H9 (cell line): ENCODE measurements around the gene E4F1. TPM values are rescaled to one million over a fixed set of nuclear protein-coding genes. Genes with fewer than 3 reads are reported as not detected.

Source experiments
- DNase-seq: peaks from one replicate; pipeline ENCODE4 v3.0.0-alpha.2; 2017
- H2AFZ ChIP-seq: one replicate; pipeline ENCODE4 v1.6.1; 2013; ENCODE audit warnings: mild to moderate bottlenecking, low read length, control low read depth, moderate library complexity
- H2AK5ac ChIP-seq: 2 replicates; pipeline ENCODE4 v1.6.1; 2013; ENCODE audit warnings: low read length, control low read depth, mixed read lengths; ENCODE audit not compliant: insufficient read length
- H2BK120ac ChIP-seq: one replicate; pipeline ENCODE4 v1.6.1; 2013; ENCODE audit warnings: low read depth, mild to moderate bottlenecking, low read length, control low read depth, inconsistent platforms; ENCODE audit not compliant: poor library complexity, severe bottlenecking
- H2BK12ac ChIP-seq: 2 replicates; pipeline ENCODE4 v1.6.1; 2013; ENCODE audit warnings: low read length, control low read depth, mixed read lengths, low read depth; ENCODE audit not compliant: insufficient read length
- H2BK15ac ChIP-seq: 2 replicates; pipeline ENCODE4 v1.6.1; 2013; ENCODE audit warnings: low read depth, low read length, control low read depth
- H2BK20ac ChIP-seq: one replicate; pipeline ENCODE4 v1.6.1; 2013; ENCODE audit warnings: low read depth, mild to moderate bottlenecking, low read length, control low read depth, inconsistent platforms; ENCODE audit not compliant: poor library complexity, severe bottlenecking
- H2BK5ac ChIP-seq: 2 replicates; pipeline ENCODE4 v1.6.1; 2013; ENCODE audit warnings: low read length, control low read depth, mixed read lengths; ENCODE audit not compliant: insufficient read length
- H3K14ac ChIP-seq: 2 replicates; pipeline ENCODE4 v1.6.1; 2013; ENCODE audit warnings: low read length, control low read depth; ENCODE audit not compliant: insufficient read depth
- H3K18ac ChIP-seq: 2 replicates; pipeline ENCODE4 v1.6.1; 2013; ENCODE audit warnings: low read depth, mild to moderate bottlenecking, mixed read lengths, low read length, control low read depth; ENCODE audit not compliant: insufficient read length
- H3K23ac ChIP-seq: 2 replicates; pipeline ENCODE4 v1.6.1; 2013; ENCODE audit warnings: low read length, control low read depth, mixed read lengths, low read depth; ENCODE audit not compliant: insufficient read length
- H3K23me2 ChIP-seq: 2 replicates; pipeline ENCODE4 v1.6.1; 2013; ENCODE audit warnings: low read depth, mild to moderate bottlenecking, mixed read lengths, low read length, control low read depth; ENCODE audit not compliant: insufficient read length, poor library complexity, severe bottlenecking
- H3K27ac ChIP-seq: 2 replicates; pipeline ENCODE4 v1.5.1; 2013; ENCODE audit warnings: low read length, control low read depth, mixed read lengths, low read depth; ENCODE audit not compliant: insufficient read length
- H3K27me3 ChIP-seq: 2 replicates; pipeline ENCODE4 v1.6.1; 2013; ENCODE audit warnings: low read length, control low read depth, inconsistent platforms; ENCODE audit not compliant: insufficient read depth
- H3K4ac ChIP-seq: 2 replicates; pipeline ENCODE4 v1.6.1; 2013; ENCODE audit warnings: low read depth, mild to moderate bottlenecking, control low read depth, inconsistent platforms, low read length, moderate library complexity
- H3K4me1 ChIP-seq: 2 replicates; pipeline ENCODE4 v1.6.1; 2013; ENCODE audit warnings: low read length, control low read depth, inconsistent platforms; ENCODE audit not compliant: insufficient read depth
- H3K4me2 ChIP-seq: 2 replicates; pipeline ENCODE4 v1.6.1; 2013; ENCODE audit warnings: low read length, control low read depth, mixed read lengths; ENCODE audit not compliant: insufficient read length, insufficient read depth
- H3K56ac ChIP-seq: 2 replicates; pipeline ENCODE4 v1.6.1; 2013; ENCODE audit warnings: low read depth, mild to moderate bottlenecking, mixed read lengths, low read length, control low read depth; ENCODE audit not compliant: insufficient read length
- H3K79me1 ChIP-seq: 2 replicates; pipeline ENCODE4 v1.6.1; 2013; ENCODE audit warnings: low read depth, mild to moderate bottlenecking, moderate library complexity, low read length, control low read depth, inconsistent platforms; ENCODE audit not compliant: insufficient read depth, poor library complexity, severe bottlenecking
- H3K79me2 ChIP-seq: 2 replicates; pipeline ENCODE4 v1.6.1; 2013; ENCODE audit warnings: low read length, control low read depth, inconsistent platforms; ENCODE audit not compliant: insufficient read depth
- H3K9ac ChIP-seq: 2 replicates; pipeline ENCODE4 v1.6.1; 2013; ENCODE audit warnings: low read length, control low read depth, mixed read lengths; ENCODE audit not compliant: insufficient read length; ENCODE audit errors: extremely low read depth
- H3K9me3 ChIP-seq: one replicate; pipeline ENCODE4 v1.6.1; 2013; ENCODE audit warnings: low read depth, low read length, inconsistent platforms; ENCODE audit not compliant: control insufficient read depth
- H3T11ph ChIP-seq: one replicate; pipeline ENCODE4 v1.6.1; 2013; ENCODE audit warnings: mild to moderate bottlenecking, low read length, control low read depth, inconsistent platforms
- H4K20me1 ChIP-seq: one replicate; pipeline ENCODE4 v1.6.1; 2013; ENCODE audit not compliant: control insufficient read depth, insufficient read length, insufficient read depth
- H4K5ac ChIP-seq: 2 replicates; pipeline ENCODE4 v1.6.1; 2013; ENCODE audit warnings: low read depth, mild to moderate bottlenecking, mixed read lengths, low read length, control low read depth; ENCODE audit not compliant: insufficient read length
- H4K8ac ChIP-seq: replicated peaks from 2 replicates; pipeline ENCODE4 v1.6.1; 2013; ENCODE audit warnings: low read length, control low read depth, mixed read lengths, low read depth; ENCODE audit not compliant: insufficient read length
- H4K91ac ChIP-seq: 2 replicates; pipeline ENCODE4 v1.6.1; 2013; ENCODE audit warnings: low read depth, mild to moderate bottlenecking, moderate library complexity, mixed read lengths, low read length, control low read depth; ENCODE audit not compliant: insufficient read length
- H3K27ac Mint-ChIP-seq, 3 experiments: 2 replicates in 2 of 3; 3 replicates in 1 of 3; pipeline ENCODE4 v1.8.0; 2020 to 2021; ENCODE audit warnings: mixed read lengths in 3 of 3, mild to moderate bottlenecking in 1 of 3, moderate library complexity in 1 of 3
- H3K27me3 Mint-ChIP-seq: 2 replicates; pipeline ENCODE4 v1.8.0; 2021; ENCODE audit warnings: low read depth, mild to moderate bottlenecking, moderate library complexity, mixed read lengths
- H3K36me3 Mint-ChIP-seq, 3 experiments: 2 replicates in 2 of 3; 3 replicates in 1 of 3; pipeline ENCODE4 v1.8.0; 2020 to 2021; ENCODE audit warnings: low read depth in 3 of 3, mixed read lengths in 3 of 3; ENCODE audit not compliant: insufficient read depth in 1 of 3
- H3K4me1 Mint-ChIP-seq, 2 experiments: 2 replicates each; pipeline ENCODE4 v1.8.0; 2020; ENCODE audit warnings: mixed read lengths in 2 of 2
- H3K4me3 Mint-ChIP-seq, 2 experiments: 2 replicates in 1 of 2; 3 replicates in 1 of 2; pipeline ENCODE4 v1.8.0; 2020 to 2021; ENCODE audit warnings: mild to moderate bottlenecking in 2 of 2, mixed read lengths in 2 of 2, moderate library complexity in 1 of 2
- H3K9me3 Mint-ChIP-seq, 2 experiments: 2 replicates in 1 of 2; 3 replicates in 1 of 2; pipeline ENCODE4 v1.8.0; 2020; ENCODE audit warnings: mild to moderate bottlenecking in 2 of 2, mixed read lengths in 2 of 2, moderate library complexity in 1 of 2
- CTCF ChIP-seq: fragments of 200-600 bp; sonication (generic); conservative IDR thresholded peaks from 3 replicates; pipeline ENCODE4 v1.8.0; 2021; ENCODE audit warnings: antibody characterized with exemption, mild to moderate bottlenecking
- WGBS: extraction: QIAGEN DNeasy Blood & Tissue Kit; methylation state at CpG from one replicate; pipeline ENCODE4 v1.1.7; 2013; ENCODE audit warnings: missing lambda C conversion rate, low lambda C conversion rate, mixed read lengths; ENCODE audit not compliant: insufficient read length; ENCODE audit errors: extremely low coverage; 5-methylcytosine and 5-hydroxymethylcytosine counted together
- total RNA-seq: library from RNA; stranded (reverse); gene quantifications from 2 replicates; pipeline ENCODE4 v1.2.1, GENCODE V29; 2021

The E4F1 gene
- total RNA-seq, 1 experiment from 2014 or later, result 35.9 TPM

GRCh38 chr16:2260250-2260649 is 36.9 kb downstream of the E4F1 start:
- H3K79me1 ChIP-seq, result peaks cover 6% of the 10 kb centered on the region
- no peak overlapping the region for H3K27ac ChIP-seq
- no peak overlapping the region for H2BK12ac ChIP-seq
- no peaks in the 10 kb centered on the region for H3K23me2 ChIP-seq
- H3K4me2 ChIP-seq, result no peak overlapping the region
- no peak overlapping the region for H3T11ph ChIP-seq
- Mint-ChIP-seq H3K9me3 (no peaks in the 10 kb centered on the region), H3K27ac (no peak overlapping the region), H3K27me3 (no peaks in the 10 kb centered on the region), H3K36me3 (peaks cover 77 to 100% (median 94%) of the 10 kb centered on the region in 3 experiments), H3K4me1 (peaks cover 7 to 9% of the 10 kb centered on the region in 2 experiments), H3K4me3 (no peak overlapping the region)
- no peak overlapping the region for H2BK120ac ChIP-seq
- H2AFZ ChIP-seq, result no peak overlapping the region
- H3K23ac ChIP-seq, result no peak overlapping the region
- WGBS, result no CpG with 5 or more reads among the region's 8 CpGs
- DNase-seq, result no peak
- H3K9ac ChIP-seq, result no peak overlapping the region
- H4K8ac ChIP-seq, result no peak overlapping the region
- no peak overlapping the region for H4K5ac ChIP-seq
- H3K79me2 ChIP-seq, result peaks cover 18% of the 10 kb centered on the region
- no peaks in the 10 kb centered on the region for H3K4me1 ChIP-seq
- H2AK5ac ChIP-seq, result no peak overlapping the region
- H4K20me1 ChIP-seq, result peaks cover 2% of the 10 kb centered on the region
- no peaks in the 10 kb centered on the region for H3K27me3 ChIP-seq
- no peak overlapping the region for H3K18ac ChIP-seq
- no peak overlapping the region for H3K14ac ChIP-seq
- H3K4ac ChIP-seq, result no peak overlapping the region
- H2BK5ac ChIP-seq, result no peak overlapping the region
- H2BK20ac ChIP-seq, result no peak overlapping the region
- H3K56ac ChIP-seq, result no peak overlapping the region
- no peaks in the 10 kb centered on the region for H3K9me3 ChIP-seq
- no peak for TF ChIP-seq CTCF
- H2BK15ac ChIP-seq, result no peak overlapping the region
- H4K91ac ChIP-seq, result no peak overlapping the region
